Liver (tissue), 9 donors: ENCODE results near the gene COX5A. TPM values are rescaled to one million over a fixed set of nuclear protein-coding genes. Genes with fewer than 3 reads are reported as not detected.

Experiments
- DNase-seq: peaks from one replicate; pipeline ENCODE4 v3.0.0-alpha.2; 2017; ENCODE audit warnings: low spot score
- H3K27ac ChIP-seq, 2 donors: one replicate each; pipeline ENCODE4 v1.7.0; 2013; ENCODE audit warnings: inconsistent platforms in 2 of 2, low read length in 2 of 2, control low read depth in 1 of 2, low read depth in 1 of 2, mild to moderate bottlenecking in 1 of 2
- H3K27me3 ChIP-seq, 4 donors: one replicate each; pipeline versions ENCODE4 v1.6.1 to v1.7.0; 2013; ENCODE audit warnings: low read length in 3 of 4, inconsistent platforms in 1 of 4, mild to moderate bottlenecking in 1 of 4, moderate library complexity in 1 of 4; ENCODE audit not compliant: control insufficient read depth in 4 of 4, insufficient read depth in 4 of 4
- H3K36me3 ChIP-seq, 4 donors: one replicate each; pipeline versions ENCODE4 v1.6.1 to v1.7.0; 2013; ENCODE audit warnings: low read length in 3 of 4, mild to moderate bottlenecking in 3 of 4, low read depth in 1 of 4, moderate library complexity in 1 of 4; ENCODE audit not compliant: control insufficient read depth in 4 of 4, insufficient read depth in 3 of 4
- H3K4me1 ChIP-seq, 4 donors: one replicate each; pipeline versions ENCODE4 v1.6.1 to v1.7.0; 2013; ENCODE audit warnings: low read length in 3 of 4, mild to moderate bottlenecking in 3 of 4, moderate library complexity in 1 of 4; ENCODE audit not compliant: control insufficient read depth in 4 of 4, insufficient read depth in 4 of 4
- H3K4me3 ChIP-seq, 3 donors: one replicate each; pipeline versions ENCODE4 v1.6.1 to v1.7.0; 2013; ENCODE audit warnings: low read length in 3 of 3, control low read depth in 1 of 3, low read depth in 1 of 3, mild to moderate bottlenecking in 1 of 3
- H3K9ac ChIP-seq, 2 donors: one replicate each; pipeline ENCODE4 v1.7.0; 2013; ENCODE audit warnings: low read length in 2 of 2, mild to moderate bottlenecking in 2 of 2, moderate library complexity in 2 of 2, control low read depth in 1 of 2, low read depth in 1 of 2
- H3K9me3 ChIP-seq, 4 donors: one replicate each; pipeline versions ENCODE4 v1.6.1 to v1.7.0; 2013; ENCODE audit warnings: low read length in 3 of 4; ENCODE audit not compliant: control insufficient read depth in 4 of 4
- ATF3 ChIP-seq: IDR thresholded peaks from 2 replicates; pipeline ENCODE4 v1.6.1; 2016; ENCODE audit warnings: antibody characterized with exemption
- CTCF ChIP-seq: fragments of 150-350 bp; IDR thresholded peaks from 2 replicates; pipeline ENCODE4 v1.5.1; 2017; ENCODE audit warnings: improper control_type of control experiment, low read depth, low read length; ENCODE audit not compliant: missing input control
- EGR1 ChIP-seq, 2 donors: IDR thresholded peaks; 2 replicates each; pipeline ENCODE4 v1.6.1; 2016 to 2018; ENCODE audit warnings: antibody characterized with exemption in 2 of 2, low read depth in 2 of 2
- FOXA1 ChIP-seq: IDR thresholded peaks from 2 replicates; pipeline ENCODE4 v1.6.1; 2016; ENCODE audit warnings: antibody characterized with exemption
- FOXA2 ChIP-seq: IDR thresholded peaks from 2 replicates; pipeline ENCODE4 v1.6.1; 2016; ENCODE audit warnings: antibody characterized with exemption
- GABPA ChIP-seq, 2 donors: IDR thresholded peaks in 1 of 2; conservative IDR thresholded peaks in 1 of 2; 2 replicates each; pipeline ENCODE4 v1.6.1; 2016; ENCODE audit warnings: antibody characterized with exemption in 2 of 2, mild to moderate bottlenecking in 1 of 2, moderate library complexity in 1 of 2
- HNF4A ChIP-seq, 2 donors: conservative IDR thresholded peaks; 2 replicates each; pipeline ENCODE4 v1.6.1; 2016; ENCODE audit warnings: antibody characterized with exemption in 2 of 2, mild to moderate bottlenecking in 2 of 2
- HNF4G ChIP-seq: IDR thresholded peaks from 2 replicates; pipeline ENCODE4 v1.6.1; 2016; ENCODE audit warnings: antibody characterized with exemption
- JUND ChIP-seq, 2 donors: IDR thresholded peaks; 2 replicates each; pipeline ENCODE4 v1.6.1; 2016; ENCODE audit warnings: antibody characterized with exemption in 2 of 2
- MAX ChIP-seq: IDR thresholded peaks from 2 replicates; pipeline ENCODE4 v1.6.1; 2016; ENCODE audit warnings: antibody characterized with exemption
- REST ChIP-seq: IDR thresholded peaks from 2 replicates; pipeline ENCODE4 v1.6.1; 2016; ENCODE audit warnings: antibody characterized with exemption, mild to moderate bottlenecking
- RXRA ChIP-seq, 2 donors: IDR thresholded peaks; 2 replicates each; pipeline ENCODE4 v1.6.1; 2017 to 2018; ENCODE audit warnings: antibody characterized with exemption in 2 of 2, mild to moderate bottlenecking in 1 of 2
- SP1 ChIP-seq: IDR thresholded peaks from 2 replicates; pipeline ENCODE4 v1.6.1; 2018; ENCODE audit warnings: antibody characterized with exemption, mild to moderate bottlenecking
- TAF1 ChIP-seq: conservative IDR thresholded peaks from 2 replicates; pipeline ENCODE4 v1.6.1; 2016; ENCODE audit warnings: antibody characterized with exemption, mild to moderate bottlenecking
- YY1 ChIP-seq: IDR thresholded peaks from 2 replicates; pipeline ENCODE4 v1.6.1; 2016; ENCODE audit warnings: antibody characterized with exemption, mild to moderate bottlenecking
- WGBS: extraction: QIAGEN DNeasy Blood & Tissue Kit; methylation state at CpG from one replicate; pipeline ENCODE4 v1.1.7; 2013; 5-methylcytosine and 5-hydroxymethylcytosine counted together
- polyA plus RNA-seq, 2 donors: library from polyadenylated mRNA; stranded (reverse) in 1 of 2; unstranded in 1 of 2; fragments of 200-250 nt in 1 of 2; fragments of >200 nt in 1 of 2; fragmentation: Nextera tagmentation in 1 of 2; extraction: Ambion mirVana in 1 of 2; gene quantifications; one replicate each; pipeline versions ENCODE4 v1.2.1 to v1.2.3, GENCODE V29; 2013 to 2015
- total RNA-seq, 2 donors: library from RNA; depleted of rRNA; stranded (reverse); fragments of >200 nt; gene quantifications; one replicate each; pipeline ENCODE4 v1.2.3, GENCODE V29; 2014
- donor health status: healthy.
- donor health status: healthy.
- donor health status: healthy.
- donor health status: healthy.
- donor health status: healthy.

Gene COX5A
- total and polyA plus RNA-seq, 4 donors, result 47.9 to 374 (median 190) TPM

- Histone ChIP-seq H3K9me3 (no peaks in the 10 kb centered on the region), H3K27me3 (peaks cover 0 to 11% (median 4%) of the 10 kb centered on the region in 4 donors), H3K4me3 (no peak overlapping the region), H3K9ac (no peak overlapping the region), H3K4me1 (peaks cover 18 to 27% (median 22%) of the 10 kb centered on the region in 4 donors), H3K27ac (no peak overlapping the region), H3K36me3 (no peaks in the 10 kb centered on the region)
- TF ChIP-seq FOXA2 (no peak), TAF1 (no peak), RXRA (IDR thresholded peaks at IDR 0.05) (no peak), JUND (IDR thresholded peaks at IDR 0.05) (no peak), EGR1 (IDR thresholded peaks at IDR 0.05; ENCODE audit: low read depth in 2 of 2) (no peak), SP1 (no peak), YY1 (no peak), ATF3 (no peak), FOXA1 (no peak), MAX (no peak), HNF4A (conservative IDR thresholded peaks at IDR 0.05) (no peak), GABPA (IDR thresholded peaks at IDR 0.05 in 1 of 2, conservative IDR thresholded peaks at IDR 0.05 in 1 of 2) (no peak)
- WGBS, result 61% methylated on average over 1 of the region's 1 CpG
- no peak for DNase-seq
Measured at GRCh38 chr15:74960286-74960685, 22.4 kb upstream of the COX5A start.

- no peak for DNase-seq
- WGBS, result 32% methylated on average over 8 of the region's 8 CpGs
- H3K9ac ChIP-seq, result no peak overlapping the region
- peaks cover 0 to 11% (median 4%) of the 10 kb centered on the region in 4 donors for H3K27me3 ChIP-seq
- no peaks in the 10 kb centered on the region for H3K36me3 ChIP-seq
- no peak overlapping the region for H3K27ac ChIP-seq
- TF ChIP-seq HNF4A (conservative IDR thresholded peaks at IDR 0.05), result no peak
- no peak for TF ChIP-seq YY1
- no peak for TF ChIP-seq ATF3
- TF ChIP-seq TAF1, result no peak
- TF ChIP-seq FOXA1, result no peak
- TF ChIP-seq CTCF, result no peak
- no peak for TF ChIP-seq REST
- no peak for TF ChIP-seq SP1
- TF ChIP-seq HNF4G, result no peak
- TF ChIP-seq MAX, result no peak
- TF ChIP-seq EGR1 (IDR thresholded peaks at IDR 0.05; ENCODE audit: low read depth in 2 of 2), result no peak
- no peak for TF ChIP-seq GABPA (IDR thresholded peaks at IDR 0.05 in 1 of 2, conservative IDR thresholded peaks at IDR 0.05 in 1 of 2)
- TF ChIP-seq JUND (IDR thresholded peaks at IDR 0.05), result no peak
- peaks cover 18 to 28% (median 23%) of the 10 kb centered on the region in 4 donors for H3K4me1 ChIP-seq
- H3K4me3 ChIP-seq, result no peak overlapping the region
- H3K9me3 ChIP-seq, result no peaks in the 10 kb centered on the region
Measured at GRCh38 chr15:74959586-74959939, 21.7 kb upstream of the COX5A start.
